NCI-H774 (cell line): ENCODE results near the gene CDKN2A.

Experiments used
- DNase-seq: peaks from one replicate; lab custom pipeline; 2025; lab: John Stamatoyannopoulos, UW

The CDKN2A gene

DNA sequence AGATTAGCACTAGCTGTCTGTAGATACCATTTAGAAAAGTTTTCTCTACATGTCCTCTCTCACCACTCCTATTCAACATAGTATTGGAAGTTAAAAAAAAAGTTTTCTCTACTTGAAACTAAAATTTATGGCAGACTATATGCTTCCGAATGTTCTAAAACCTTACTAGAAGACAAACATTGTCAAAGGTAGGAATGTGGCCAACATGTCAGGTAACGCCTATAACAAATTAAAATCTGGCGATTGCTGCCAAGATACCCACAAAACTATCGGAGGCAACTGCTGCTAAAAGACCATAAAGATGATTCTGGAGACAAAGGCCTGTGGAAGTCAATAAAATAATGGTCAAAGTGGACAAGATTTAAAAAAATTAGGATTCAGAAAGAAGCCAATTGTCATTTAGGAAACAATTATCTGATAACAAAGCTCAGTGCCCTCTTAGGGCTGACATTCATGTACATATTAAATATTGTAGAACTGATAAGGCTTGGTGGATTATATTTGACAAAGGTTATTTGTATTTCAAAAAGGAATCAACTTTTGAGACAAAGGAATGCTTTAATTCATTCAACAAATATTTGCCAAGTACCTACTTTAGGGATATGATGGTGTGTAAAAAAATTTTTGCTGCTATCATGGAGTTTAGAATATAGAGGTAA lies 52.7 kb downstream of the CDKN2A start:
- DNase-seq, result no peak

DNA sequence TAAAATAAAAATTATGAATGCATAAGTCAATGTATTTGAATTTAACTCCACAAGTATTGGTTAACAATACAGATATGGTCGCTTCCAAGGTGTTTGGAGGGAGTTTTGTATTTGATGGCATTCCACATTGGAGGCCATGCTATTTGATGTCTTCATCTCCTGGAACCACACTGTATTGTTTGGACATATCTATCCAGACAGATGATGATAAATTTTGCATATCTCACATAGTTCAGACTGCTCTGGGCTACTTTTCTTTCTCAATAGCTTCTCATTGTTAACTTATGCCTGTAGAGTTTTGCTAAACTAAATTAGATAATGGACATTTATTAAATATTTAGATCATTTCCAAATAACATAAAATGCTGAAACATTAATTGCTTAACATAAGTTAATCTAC lies 58.0 kb downstream of the CDKN2A start:
- DNase-seq, result no peak

- no peak for DNase-seq
Measured at GRCh38 chr9:21935631-21936030, 58.6 kb downstream of the CDKN2A start.

DNA sequence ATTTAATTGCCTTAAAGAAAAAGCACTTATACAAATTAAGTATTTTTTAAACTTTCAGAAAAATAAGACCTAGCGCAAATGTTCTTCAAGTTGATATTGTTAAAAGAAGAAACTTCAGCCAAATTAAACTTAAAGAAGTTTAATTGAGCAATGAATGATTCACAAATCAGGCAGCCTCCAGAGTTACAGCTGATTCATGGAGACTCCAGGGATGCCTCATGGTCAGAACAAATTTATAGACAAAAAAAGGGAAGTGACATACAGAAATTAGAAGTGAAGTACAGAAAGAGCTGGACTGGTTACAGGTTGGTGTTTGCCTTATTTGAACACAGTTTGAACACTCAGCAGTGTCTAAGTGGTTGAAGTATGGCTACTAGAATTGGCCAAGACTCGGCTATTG lies 60.3 kb downstream of the CDKN2A start:
- DNase-seq, result no peak

DNA sequence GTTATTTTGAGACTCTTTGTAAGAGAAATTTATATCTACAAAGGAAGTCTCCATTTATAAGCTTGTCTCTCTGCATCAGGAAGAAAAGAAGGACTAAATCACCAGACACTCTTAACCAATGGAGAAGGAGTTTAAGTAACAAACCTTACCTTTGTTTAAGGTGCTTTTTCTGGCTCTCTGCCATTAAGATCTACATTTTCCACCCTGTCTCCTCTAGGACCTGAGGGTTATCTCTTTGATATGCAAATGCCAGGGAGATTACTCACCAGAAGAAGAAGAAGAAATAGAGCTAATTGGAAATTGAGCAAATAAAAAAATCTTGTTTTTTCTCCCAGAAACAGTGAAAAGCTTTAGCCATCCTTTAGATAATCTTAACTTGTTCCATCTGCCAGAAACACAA lies 60.9 kb downstream of the CDKN2A start:
- DNase-seq, result no peak

GRCh38 chr9:21931428-21931827 lies 62.8 kb downstream of the CDKN2A start:
- DNase-seq, result no peak

- DNase-seq, result no peak
Measured at GRCh38 chr9:21927752-21928151, 66.4 kb downstream of the CDKN2A start.

GRCh38 chr9:21923694-21924093 lies 70.5 kb downstream of the CDKN2A start:
- no peak for DNase-seq

DNA sequence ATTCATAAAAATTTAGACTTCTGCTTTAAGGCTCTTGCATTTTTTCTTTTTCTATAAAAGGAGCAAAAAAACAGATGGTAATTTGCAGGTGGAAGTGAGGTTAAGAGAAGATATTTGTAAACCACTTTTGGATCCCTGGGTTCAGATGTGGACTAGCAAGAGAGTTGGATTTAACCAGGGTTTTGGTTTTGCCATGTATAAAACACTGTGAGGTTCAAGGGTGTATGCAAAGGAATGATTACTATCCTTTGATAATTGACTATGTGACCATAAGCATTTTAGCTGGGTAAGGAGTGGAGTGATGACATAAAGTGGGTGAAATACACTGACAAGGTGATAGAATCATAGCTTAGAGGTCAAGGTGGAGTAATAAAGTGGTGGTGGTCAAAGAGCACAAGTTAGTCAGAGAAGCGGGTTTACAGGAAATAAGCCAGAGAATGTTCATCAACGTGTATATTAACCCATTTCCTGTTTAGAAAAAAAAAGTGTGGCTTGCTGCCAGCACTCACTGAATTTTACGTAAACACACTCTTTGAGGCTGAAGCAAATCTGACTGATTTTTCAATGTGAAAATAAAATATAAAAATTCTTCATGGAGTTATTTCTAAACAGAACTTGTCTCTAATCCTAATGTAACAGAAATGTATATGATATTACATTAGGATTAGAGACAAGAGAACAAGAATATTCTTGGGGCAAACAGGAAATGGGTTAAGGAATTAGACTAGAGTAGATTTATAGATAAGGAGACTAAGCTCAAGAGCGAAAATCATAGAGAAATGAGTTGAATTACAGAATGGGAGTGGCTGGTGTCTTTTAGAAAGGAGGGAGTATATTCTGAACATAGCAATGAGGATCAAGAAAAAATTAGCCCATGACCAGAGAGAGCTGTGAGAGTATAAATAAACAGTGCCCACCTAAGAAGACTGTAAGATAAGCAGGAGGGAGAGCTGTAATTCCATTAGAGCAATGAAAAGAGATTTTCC lies 74.5 kb downstream of the CDKN2A start:
- DNase-seq, result no peak
